Measurements from ENCODE around the gene C11orf58.

The C11orf58 gene

GRCh38 chr11:16771350-16772140, 33.1 kb downstream of the C11orf58 start:
- Histone ChIP-seq H3K27me3 (ENCODE audit: control insufficient read depth, insufficient read depth, low read length) (no peaks in the 10 kb centered on the region), H3K4me3 (ENCODE audit: low read depth, low read length) (no peak overlapping the region), H3K9me3 (ENCODE audit: control insufficient read depth, insufficient read depth, low read length) (no peaks in the 10 kb centered on the region), H3K36me3 (ENCODE audit: control insufficient read depth, insufficient read depth, low read length) (no peaks in the 10 kb centered on the region), H3K9ac (ENCODE audit: low read depth, low read length) (no peak overlapping the region), H3K4me1 (ENCODE audit: control insufficient read depth, insufficient read depth, low read length) (no peaks in the 10 kb centered on the region)

- no peak overlapping the region for H3K9ac ChIP-seq (ENCODE audit: low read depth, low read length)
- H3K27me3 ChIP-seq (ENCODE audit: control insufficient read depth, insufficient read depth, low read length) = no peaks in the 10 kb centered on the region
Measured at GRCh38 chr11:16772141-16772512, 33.7 kb downstream of the C11orf58 start.

GRCh38 chr11:16773981-16774935, 35.8 kb downstream of the C11orf58 start:
- H3K4me3 ChIP-seq (ENCODE audit: low read depth, low read length) = no peak overlapping the region
- no peaks in the 10 kb centered on the region for H3K36me3 ChIP-seq (ENCODE audit: control insufficient read depth, insufficient read depth, low read length)
- no peak overlapping the region for H3K9ac ChIP-seq (ENCODE audit: low read depth, low read length)
- no peaks in the 10 kb centered on the region for H3K4me1 ChIP-seq (ENCODE audit: control insufficient read depth, insufficient read depth, low read length)
- no peaks in the 10 kb centered on the region for H3K27me3 ChIP-seq (ENCODE audit: control insufficient read depth, insufficient read depth, low read length)
- H3K9me3 ChIP-seq (ENCODE audit: control insufficient read depth, insufficient read depth, low read length) = no peaks in the 10 kb centered on the region

More at GRCh38 chr11:16772141-16772512, 33.7 kb downstream of the C11orf58 start:
- no peaks in the 10 kb centered on the region for H3K36me3 ChIP-seq (ENCODE audit: control insufficient read depth, insufficient read depth, low read length)
- no peaks in the 10 kb centered on the region for H3K9me3 ChIP-seq (ENCODE audit: control insufficient read depth, insufficient read depth, low read length)
- no peak overlapping the region for H3K4me3 ChIP-seq (ENCODE audit: low read depth, low read length)
- H3K4me1 ChIP-seq (ENCODE audit: control insufficient read depth, insufficient read depth, low read length) = no peaks in the 10 kb centered on the region

- no peak overlapping the region for H3K4me3 ChIP-seq (ENCODE audit: low read depth, low read length)
- H3K27me3 ChIP-seq (ENCODE audit: control insufficient read depth, insufficient read depth, low read length) = no peaks in the 10 kb centered on the region
- H3K36me3 ChIP-seq (ENCODE audit: control insufficient read depth, insufficient read depth, low read length) = no peaks in the 10 kb centered on the region
- no peaks in the 10 kb centered on the region for H3K4me1 ChIP-seq (ENCODE audit: control insufficient read depth, insufficient read depth, low read length)
- no peak overlapping the region for H3K9ac ChIP-seq (ENCODE audit: low read depth, low read length)
- H3K9me3 ChIP-seq (ENCODE audit: control insufficient read depth, insufficient read depth, low read length) = no peaks in the 10 kb centered on the region
Measured at GRCh38 chr11:16774936-16775613, 36.6 kb downstream of the C11orf58 start.

- Histone ChIP-seq H3K4me3 (ENCODE audit: low read depth, low read length) (no peak overlapping the region), H3K9me3 (ENCODE audit: control insufficient read depth, insufficient read depth, low read length) (no peaks in the 10 kb centered on the region), H3K27me3 (ENCODE audit: control insufficient read depth, insufficient read depth, low read length) (no peaks in the 10 kb centered on the region), H3K9ac (ENCODE audit: low read depth, low read length) (no peak overlapping the region), H3K36me3 (ENCODE audit: control insufficient read depth, insufficient read depth, low read length) (no peaks in the 10 kb centered on the region), H3K4me1 (ENCODE audit: control insufficient read depth, insufficient read depth, low read length) (no peaks in the 10 kb centered on the region)
Measured at GRCh38 chr11:16775614-16776283, 37.3 kb downstream of the C11orf58 start.

- H3K9me3 ChIP-seq (ENCODE audit: control insufficient read depth, insufficient read depth, low read length) = no peaks in the 10 kb centered on the region
- no peaks in the 10 kb centered on the region for H3K36me3 ChIP-seq (ENCODE audit: control insufficient read depth, insufficient read depth, low read length)
- no peak overlapping the region for H3K4me3 ChIP-seq (ENCODE audit: low read depth, low read length)
- no peak overlapping the region for H3K9ac ChIP-seq (ENCODE audit: low read depth, low read length)
- H3K27me3 ChIP-seq (ENCODE audit: control insufficient read depth, insufficient read depth, low read length) = no peaks in the 10 kb centered on the region
- no peaks in the 10 kb centered on the region for H3K4me1 ChIP-seq (ENCODE audit: control insufficient read depth, insufficient read depth, low read length)
Measured at GRCh38 chr11:16776711-16777612, 38.5 kb downstream of the C11orf58 start.

GRCh38 chr11:16777613-16777975, 39.1 kb downstream of the C11orf58 start:
- no peaks in the 10 kb centered on the region for H3K27me3 ChIP-seq (ENCODE audit: control insufficient read depth, insufficient read depth, low read length)
- no peak overlapping the region for H3K4me3 ChIP-seq (ENCODE audit: low read depth, low read length)
- H3K9me3 ChIP-seq (ENCODE audit: control insufficient read depth, insufficient read depth, low read length) = no peaks in the 10 kb centered on the region
- H3K9ac ChIP-seq (ENCODE audit: low read depth, low read length) = no peak overlapping the region
- no peaks in the 10 kb centered on the region for H3K4me1 ChIP-seq (ENCODE audit: control insufficient read depth, insufficient read depth, low read length)
- no peaks in the 10 kb centered on the region for H3K36me3 ChIP-seq (ENCODE audit: control insufficient read depth, insufficient read depth, low read length)

GRCh38 chr11:16778286-16778685, 39.8 kb downstream of the C11orf58 start:
- H3K27me3 ChIP-seq (ENCODE audit: control insufficient read depth, insufficient read depth, low read length) = no peaks in the 10 kb centered on the region
- H3K4me1 ChIP-seq (ENCODE audit: control insufficient read depth, insufficient read depth, low read length) = no peaks in the 10 kb centered on the region
- H3K9ac ChIP-seq (ENCODE audit: low read depth, low read length) = no peak overlapping the region
- H3K36me3 ChIP-seq (ENCODE audit: control insufficient read depth, insufficient read depth, low read length) = no peaks in the 10 kb centered on the region
- H3K4me3 ChIP-seq (ENCODE audit: low read depth, low read length) = no peak overlapping the region
- no peaks in the 10 kb centered on the region for H3K9me3 ChIP-seq (ENCODE audit: control insufficient read depth, insufficient read depth, low read length)

GRCh38 chr11:16778876-16779275, 40.4 kb downstream of the C11orf58 start:
- no peak overlapping the region for H3K9ac ChIP-seq (ENCODE audit: low read depth, low read length)
- no peaks in the 10 kb centered on the region for H3K9me3 ChIP-seq (ENCODE audit: control insufficient read depth, insufficient read depth, low read length)
- H3K27me3 ChIP-seq (ENCODE audit: control insufficient read depth, insufficient read depth, low read length) = no peaks in the 10 kb centered on the region
- H3K4me3 ChIP-seq (ENCODE audit: low read depth, low read length) = no peak overlapping the region
- H3K36me3 ChIP-seq (ENCODE audit: control insufficient read depth, insufficient read depth, low read length) = no peaks in the 10 kb centered on the region
- H3K4me1 ChIP-seq (ENCODE audit: control insufficient read depth, insufficient read depth, low read length) = no peaks in the 10 kb centered on the region

- Histone ChIP-seq H3K9ac (ENCODE audit: low read depth, low read length) (no peak overlapping the region), H3K4me3 (ENCODE audit: low read depth, low read length) (no peak overlapping the region), H3K27me3 (ENCODE audit: control insufficient read depth, insufficient read depth, low read length) (no peaks in the 10 kb centered on the region), H3K9me3 (ENCODE audit: control insufficient read depth, insufficient read depth, low read length) (no peaks in the 10 kb centered on the region), H3K4me1 (ENCODE audit: control insufficient read depth, insufficient read depth, low read length) (no peaks in the 10 kb centered on the region), H3K36me3 (ENCODE audit: control insufficient read depth, insufficient read depth, low read length) (no peaks in the 10 kb centered on the region)
Measured at GRCh38 chr11:16779436-16779835, 41.0 kb downstream of the C11orf58 start.

All from iPS-15b (cell line).